Breast epithelium (tissue), 3 donors: ENCODE measurements around the gene LY86.
"Not testable (repeated sequence)": the region's sequence is repeated elsewhere in the genome, so short reads cannot be mapped to it uniquely, and the experiment has no call there.

Experiments
- CTCF ChIP-seq, 3 donors: fragments of 450-650 bp; IDR thresholded peaks; one replicate each; pipeline ENCODE4 v1.5.1; 2016 to 2017; ENCODE audit warnings: antibody characterized with exemption in 3 of 3, mild to moderate bottlenecking in 3 of 3, moderate library complexity in 3 of 3
- POLR2A ChIP-seq: fragments of 450-650 bp; IDR thresholded peaks from one replicate; pipeline ENCODE4 v1.6.1; 2016; ENCODE audit warnings: antibody characterized with exemption, mild to moderate bottlenecking, moderate library complexity

- TF ChIP-seq CTCF (IDR thresholded peaks at IDR 0.05); POLR2A: not testable (repeated sequence)
These were observed 81.6 kb downstream of the LY86 start for GRCh38 chr6:6670150-6670549.
